IPS-15b (cell line): Measurements from ENCODE around the gene CNTLN.
A peak's percentile ranks its signal among the peaks of the same experiment; 100 is the strongest.

ENCODE experiments used
- H3K27me3 ChIP-seq: one replicate; pipeline ENCODE4 v1.6.1; 2013; ENCODE audit warnings: low read length; ENCODE audit not compliant: control insufficient read depth, insufficient read depth
- H3K36me3 ChIP-seq: one replicate; pipeline ENCODE4 v1.6.1; 2013; ENCODE audit warnings: low read length; ENCODE audit not compliant: control insufficient read depth, insufficient read depth
- H3K4me1 ChIP-seq: one replicate; pipeline ENCODE4 v1.6.1; 2013; ENCODE audit warnings: mild to moderate bottlenecking, low read length; ENCODE audit not compliant: control insufficient read depth, insufficient read depth
- H3K4me3 ChIP-seq: one replicate; pipeline ENCODE4 v1.5.1; 2013; ENCODE audit warnings: low read depth, low read length
- H3K9ac ChIP-seq: one replicate; pipeline ENCODE4 v1.6.1; 2013; ENCODE audit warnings: low read depth, mild to moderate bottlenecking, low read length
- H3K9me3 ChIP-seq: one replicate; pipeline ENCODE4 v1.6.1; 2013; ENCODE audit warnings: mild to moderate bottlenecking, low read length; ENCODE audit not compliant: control insufficient read depth, insufficient read depth

The CNTLN gene, protein sequence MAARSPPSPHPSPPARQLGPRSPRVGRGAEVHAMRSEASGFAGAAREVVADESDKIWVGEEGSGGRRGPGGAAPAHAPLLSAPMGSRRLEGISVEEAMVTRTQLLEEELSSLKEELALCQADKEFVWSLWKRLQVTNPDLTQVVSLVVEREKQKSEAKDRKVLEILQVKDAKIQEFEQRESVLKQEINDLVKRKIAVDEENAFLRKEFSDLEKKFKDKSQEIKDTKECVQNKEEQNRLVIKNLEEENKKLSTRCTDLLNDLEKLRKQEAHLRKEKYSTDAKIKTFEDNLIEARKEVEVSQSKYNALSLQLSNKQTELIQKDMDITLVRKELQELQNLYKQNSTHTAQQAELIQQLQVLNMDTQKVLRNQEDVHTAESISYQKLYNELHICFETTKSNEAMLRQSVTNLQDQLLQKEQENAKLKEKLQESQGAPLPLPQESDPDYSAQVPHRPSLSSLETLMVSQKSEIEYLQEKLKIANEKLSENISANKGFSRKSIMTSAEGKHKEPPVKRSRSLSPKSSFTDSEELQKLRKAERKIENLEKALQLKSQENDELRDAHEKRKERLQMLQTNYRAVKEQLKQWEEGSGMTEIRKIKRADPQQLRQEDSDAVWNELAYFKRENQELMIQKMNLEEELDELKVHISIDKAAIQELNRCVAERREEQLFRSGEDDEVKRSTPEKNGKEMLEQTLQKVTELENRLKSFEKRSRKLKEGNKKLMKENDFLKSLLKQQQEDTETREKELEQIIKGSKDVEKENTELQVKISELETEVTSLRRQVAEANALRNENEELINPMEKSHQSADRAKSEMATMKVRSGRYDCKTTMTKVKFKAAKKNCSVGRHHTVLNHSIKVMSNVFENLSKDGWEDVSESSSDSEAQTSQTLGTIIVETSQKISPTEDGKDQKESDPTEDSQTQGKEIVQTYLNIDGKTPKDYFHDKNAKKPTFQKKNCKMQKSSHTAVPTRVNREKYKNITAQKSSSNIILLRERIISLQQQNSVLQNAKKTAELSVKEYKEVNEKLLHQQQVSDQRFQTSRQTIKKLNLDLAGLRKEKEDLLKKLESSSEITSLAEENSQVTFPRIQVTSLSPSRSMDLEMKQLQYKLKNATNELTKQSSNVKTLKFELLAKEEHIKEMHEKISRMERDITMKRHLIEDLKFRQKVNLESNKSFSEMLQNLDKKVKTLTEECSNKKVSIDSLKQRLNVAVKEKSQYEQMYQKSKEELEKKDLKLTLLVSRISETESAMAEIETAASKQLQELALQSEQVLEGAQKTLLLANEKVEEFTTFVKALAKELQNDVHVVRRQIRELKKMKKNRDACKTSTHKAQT (N-terminal part only)

DNA sequence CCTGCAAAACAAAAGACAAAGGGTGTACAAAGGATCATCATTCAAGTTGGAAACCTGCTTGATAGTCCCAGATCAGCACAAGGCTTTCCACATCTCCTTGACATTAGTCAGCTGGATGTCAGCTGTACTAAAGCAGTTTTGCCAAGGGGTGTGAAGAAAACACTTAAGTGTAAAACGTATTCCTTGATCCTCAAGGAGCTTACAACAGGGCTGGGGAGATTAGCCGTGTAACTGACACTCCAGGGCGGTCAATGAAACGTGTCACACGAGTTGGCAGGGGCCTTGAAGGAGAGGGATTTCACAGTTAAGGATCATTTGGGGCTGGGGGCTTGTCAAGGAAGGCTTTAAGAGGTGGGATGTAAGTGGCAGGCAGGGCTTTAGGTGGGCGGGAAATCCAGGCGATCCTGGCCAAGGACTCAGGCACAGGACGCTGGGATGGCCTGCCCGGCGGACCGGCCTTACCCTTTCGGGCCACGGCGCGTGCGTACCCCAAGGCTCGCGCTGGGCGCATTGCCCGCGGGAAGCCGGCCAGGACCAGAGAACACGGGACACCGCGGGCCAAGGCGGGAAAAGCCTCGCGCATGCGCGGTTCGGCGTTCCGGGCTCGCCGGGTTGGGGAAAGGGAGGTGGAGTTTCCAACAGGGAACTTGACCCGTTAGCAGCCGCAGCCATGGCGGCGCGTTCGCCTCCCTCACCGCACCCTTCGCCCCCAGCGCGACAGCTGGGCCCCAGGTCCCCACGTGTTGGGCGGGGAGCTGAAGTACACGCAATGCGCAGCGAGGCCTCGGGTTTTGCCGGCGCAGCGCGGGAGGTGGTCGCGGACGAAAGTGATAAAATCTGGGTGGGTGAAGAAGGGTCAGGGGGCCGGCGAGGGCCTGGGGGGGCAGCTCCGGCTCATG is at the start of gene CNTLN:
Gene CNTLN (plus strand): TSS at position 645 of the 899 bp plus-strand sequence. CDS start 26 bp downstream, at position 671.
- Histone ChIP-seq H3K4me3 (peak within 1 kb of the TSS; percentile 77), H3K27me3 (peaks cover 12% of the 10 kb centered on the region), H3K4me1 (peaks cover 3% of the 10 kb centered on the region), H3K9me3 (no peaks in the 10 kb centered on the region), H3K9ac (peak within 1 kb of the TSS; percentile 75), H3K36me3 (no peaks in the 10 kb centered on the region)

DNA sequence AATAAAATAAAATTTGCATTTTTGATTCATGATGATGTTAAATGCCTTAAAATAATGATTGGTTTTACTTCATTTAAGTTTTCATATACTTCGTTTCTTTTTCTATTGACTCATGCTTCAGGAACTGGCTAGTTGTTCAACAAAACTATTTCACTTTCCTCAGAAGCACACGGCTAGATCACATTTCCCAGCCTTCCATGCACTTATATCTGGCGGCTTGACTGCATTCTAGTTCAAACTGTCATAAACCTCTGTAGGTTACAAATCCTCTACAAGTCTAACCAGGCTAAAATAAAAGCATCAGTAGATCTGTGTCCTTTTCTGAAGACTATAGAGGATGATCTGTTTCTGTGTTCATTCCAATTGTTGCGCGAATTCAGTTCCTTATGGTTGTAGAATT is 46.3 kb upstream of the CNTLN start:
- Histone ChIP-seq H3K4me1 (no peaks in the 10 kb centered on the region), H3K27me3 (no peaks in the 10 kb centered on the region), H3K4me3 (no peak overlapping the region), H3K9ac (no peak overlapping the region), H3K9me3 (no peaks in the 10 kb centered on the region), H3K36me3 (no peaks in the 10 kb centered on the region)

DNA sequence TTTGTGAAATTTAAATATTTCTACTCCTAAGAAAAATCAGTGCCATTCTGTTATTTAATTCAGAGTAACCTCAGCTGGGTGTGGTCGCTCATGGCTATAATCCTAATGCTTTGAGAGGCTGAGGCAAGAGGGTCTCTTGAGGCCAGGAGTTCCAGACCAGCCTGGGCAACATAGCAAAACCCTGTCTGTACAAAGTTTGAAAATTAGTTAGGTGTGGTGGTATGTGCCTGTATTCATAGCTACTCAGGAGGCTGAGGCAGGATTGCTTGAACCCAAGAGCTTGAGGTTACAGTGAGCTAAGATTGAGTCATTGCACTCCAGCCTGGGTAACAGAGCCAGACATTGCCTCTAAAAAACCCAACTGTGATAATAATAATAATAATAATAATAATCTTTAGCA is 44.8 kb upstream of the CNTLN start:
- Histone ChIP-seq H3K9me3 (no peaks in the 10 kb centered on the region), H3K36me3 (no peaks in the 10 kb centered on the region), H3K4me1 (no peaks in the 10 kb centered on the region), H3K27me3 (no peaks in the 10 kb centered on the region), H3K9ac (no peak overlapping the region), H3K4me3 (no peak overlapping the region)

- H3K9me3 ChIP-seq, result no peaks in the 10 kb centered on the region
- no peaks in the 10 kb centered on the region for H3K4me1 ChIP-seq
Measured at GRCh38 chr9:17116400-17116837, 18.4 kb upstream of the CNTLN start.

DNA sequence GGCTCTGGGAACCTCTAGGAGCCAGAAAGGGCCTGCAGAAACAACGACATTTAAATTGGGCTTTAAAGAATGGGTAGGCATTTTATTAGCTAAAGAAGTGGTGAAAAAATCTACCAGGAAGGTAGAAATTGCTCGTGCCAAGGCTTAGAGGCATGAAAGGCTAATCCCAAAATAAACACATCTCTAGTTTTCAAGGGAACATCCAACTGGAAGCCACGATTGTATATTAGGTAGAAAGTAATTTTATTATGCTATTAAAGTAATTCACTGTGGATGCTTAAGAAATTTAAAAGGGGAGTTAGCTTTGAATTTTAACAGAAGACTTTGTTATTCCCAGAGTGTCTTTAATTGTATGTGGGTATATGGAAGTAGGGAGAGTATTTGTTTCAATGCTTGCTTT is 17.5 kb upstream of the CNTLN start:
- Histone ChIP-seq H3K4me1 (no peaks in the 10 kb centered on the region), H3K9me3 (no peaks in the 10 kb centered on the region), H3K36me3 (no peaks in the 10 kb centered on the region), H3K9ac (no peak overlapping the region), H3K27me3 (no peaks in the 10 kb centered on the region), H3K4me3 (no peak overlapping the region)

More at GRCh38 chr9:17116400-17116837, 18.4 kb upstream of the CNTLN start:
- no peak overlapping the region for H3K4me3 ChIP-seq
- no peak overlapping the region for H3K9ac ChIP-seq
- no peaks in the 10 kb centered on the region for H3K27me3 ChIP-seq
- H3K36me3 ChIP-seq, result no peaks in the 10 kb centered on the region

DNA sequence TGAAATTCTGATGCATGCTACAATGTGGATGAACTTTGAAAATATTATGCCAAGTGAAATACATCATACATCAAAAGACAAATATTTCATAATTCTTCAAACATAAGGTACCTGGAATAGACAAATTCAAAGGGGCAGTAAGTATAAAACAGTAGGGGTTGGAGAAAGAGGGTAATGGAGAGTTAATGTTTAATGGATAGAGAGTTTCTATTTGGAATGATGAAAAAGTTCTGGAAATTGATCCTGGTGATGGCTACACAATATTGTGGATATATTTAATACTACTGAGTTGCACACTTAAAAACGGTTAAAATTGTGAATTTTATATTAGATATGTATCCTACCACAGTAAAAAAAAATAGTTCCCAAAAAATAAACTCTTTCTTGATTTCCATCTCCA is 14.6 kb upstream of the CNTLN start:
- H3K9ac ChIP-seq, result no peak overlapping the region
- no peaks in the 10 kb centered on the region for H3K4me1 ChIP-seq
- no peak overlapping the region for H3K4me3 ChIP-seq
- H3K9me3 ChIP-seq, result no peaks in the 10 kb centered on the region
- H3K27me3 ChIP-seq, result no peaks in the 10 kb centered on the region
- H3K36me3 ChIP-seq, result no peaks in the 10 kb centered on the region

- Histone ChIP-seq H3K9me3 (no peaks in the 10 kb centered on the region), H3K4me1 (no peaks in the 10 kb centered on the region), H3K27me3 (no peaks in the 10 kb centered on the region), H3K9ac (no peak overlapping the region), H3K36me3 (no peaks in the 10 kb centered on the region), H3K4me3 (no peak overlapping the region)
Measured at GRCh38 chr9:17121264-17121663, 13.6 kb upstream of the CNTLN start.

DNA sequence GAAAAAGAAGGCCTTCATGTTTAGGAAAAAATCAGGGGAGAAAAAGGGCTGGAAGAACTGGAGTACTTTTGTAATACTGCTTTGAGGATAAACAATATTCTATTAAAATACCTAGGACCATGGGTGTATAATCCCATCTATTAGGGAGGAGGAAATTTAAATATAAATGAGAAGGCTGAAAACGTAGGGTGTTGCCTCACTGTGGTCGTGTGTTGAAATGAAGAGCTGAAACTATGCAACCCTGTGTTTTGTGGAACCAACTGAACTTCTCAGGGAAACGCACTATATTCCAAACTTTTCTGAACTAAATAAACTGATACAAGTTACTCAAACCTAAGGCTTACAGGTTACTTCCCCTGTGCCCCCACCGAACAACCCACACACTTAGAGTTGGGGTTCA is 4.5 kb upstream of the CNTLN start:
- Histone ChIP-seq H3K9ac (no peak overlapping the region), H3K4me3 (no peak overlapping the region), H3K27me3 (peaks cover 12% of the 10 kb centered on the region), H3K36me3 (no peaks in the 10 kb centered on the region), H3K9me3 (no peaks in the 10 kb centered on the region), H3K4me1 (peaks cover 3% of the 10 kb centered on the region)

DNA sequence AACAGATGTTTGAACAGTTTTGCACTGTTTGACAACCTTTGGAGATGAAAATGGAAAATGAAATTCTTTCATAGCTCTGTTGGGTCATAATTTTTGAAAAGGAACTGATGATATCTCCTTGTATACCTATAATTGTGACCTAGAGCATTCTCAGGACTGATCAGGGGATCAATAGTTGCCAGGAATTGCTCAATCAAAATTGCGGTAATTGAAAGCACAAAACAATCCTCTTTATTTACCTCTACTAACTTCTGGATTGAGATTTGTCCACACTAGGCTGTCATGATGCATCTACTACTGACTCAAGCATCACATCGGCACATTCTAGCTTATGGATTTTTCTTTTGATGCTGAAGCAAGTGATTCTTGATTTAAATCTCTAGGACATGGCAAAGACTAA is 4.1 kb upstream of the CNTLN start:
- Histone ChIP-seq H3K9me3 (no peaks in the 10 kb centered on the region), H3K4me1 (peaks cover 3% of the 10 kb centered on the region), H3K36me3 (no peaks in the 10 kb centered on the region), H3K27me3 (peaks cover 12% of the 10 kb centered on the region), H3K4me3 (no peak overlapping the region), H3K9ac (no peak overlapping the region)

DNA sequence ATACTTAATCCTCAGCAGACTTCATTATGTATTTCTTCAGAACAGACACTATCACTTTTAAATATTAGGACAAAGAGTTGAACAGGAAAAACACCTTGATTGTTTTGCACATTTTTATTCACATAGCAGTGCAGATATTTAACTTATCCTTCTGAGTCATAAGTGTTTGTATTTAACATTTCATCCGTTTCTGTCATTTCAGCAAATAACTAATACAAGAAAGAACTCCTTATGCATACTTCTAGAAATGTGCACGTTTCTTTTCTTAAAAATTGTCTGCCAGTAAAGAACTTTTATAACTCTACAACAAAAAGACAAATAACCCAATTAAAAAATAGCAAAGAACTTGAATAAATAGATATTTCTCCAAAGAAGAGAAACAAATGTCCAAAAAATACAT is 3.3 kb upstream of the CNTLN start:
- H3K27me3 ChIP-seq, result peaks cover 12% of the 10 kb centered on the region
- no peak overlapping the region for H3K4me3 ChIP-seq

More for the DNA sequence above, 3.3 kb upstream of the CNTLN start:
- H3K9me3 ChIP-seq, result no peaks in the 10 kb centered on the region
- peaks cover 3% of the 10 kb centered on the region for H3K4me1 ChIP-seq
- H3K36me3 ChIP-seq, result no peaks in the 10 kb centered on the region
- H3K9ac ChIP-seq, result no peak overlapping the region
